ENCODE measurements around the gene CBR4.

DNA sequence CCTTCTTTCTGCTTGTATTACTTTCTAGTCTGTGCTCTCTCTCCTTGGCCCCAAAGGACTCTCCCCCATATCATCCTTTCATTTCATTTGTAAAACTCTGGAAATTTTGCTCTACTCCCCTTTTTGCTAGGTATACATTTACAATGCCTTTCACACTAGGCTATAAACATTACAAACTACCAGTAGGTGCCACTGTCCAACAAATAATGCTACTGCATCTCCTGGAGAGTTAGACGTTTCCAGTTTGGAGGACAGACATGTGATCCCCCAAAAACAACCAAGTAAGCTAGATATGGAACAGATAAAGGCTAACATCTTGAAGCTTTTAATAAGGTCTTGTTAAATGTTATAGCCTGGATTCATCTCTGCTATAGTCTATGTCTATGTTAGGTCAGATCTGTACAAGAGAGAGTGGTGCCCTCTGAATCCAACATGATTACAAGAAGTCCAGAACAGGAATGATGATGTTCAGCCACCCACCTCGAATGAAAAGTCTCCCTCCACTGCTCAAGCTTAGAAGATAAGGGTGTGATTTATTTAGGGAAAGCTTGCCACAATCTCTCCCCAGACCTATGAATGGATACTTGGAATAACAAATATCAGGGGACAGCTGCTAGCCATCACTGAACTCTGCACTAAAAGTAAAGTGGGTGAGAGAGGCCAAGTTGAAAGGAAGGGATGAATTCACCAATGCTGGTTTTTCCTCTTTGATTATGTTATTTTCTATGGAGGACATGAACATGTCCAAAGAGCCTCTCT lies 14.3 kb downstream of the CBR4 start:
- TF ChIP-seq POLR2A (IDR thresholded peaks at IDR 0.05) (no peak), POLR2AphosphoS5 (IDR thresholded peaks at IDR 0.05) (no peak)
- TF ChIP-seq, protein P1, sequence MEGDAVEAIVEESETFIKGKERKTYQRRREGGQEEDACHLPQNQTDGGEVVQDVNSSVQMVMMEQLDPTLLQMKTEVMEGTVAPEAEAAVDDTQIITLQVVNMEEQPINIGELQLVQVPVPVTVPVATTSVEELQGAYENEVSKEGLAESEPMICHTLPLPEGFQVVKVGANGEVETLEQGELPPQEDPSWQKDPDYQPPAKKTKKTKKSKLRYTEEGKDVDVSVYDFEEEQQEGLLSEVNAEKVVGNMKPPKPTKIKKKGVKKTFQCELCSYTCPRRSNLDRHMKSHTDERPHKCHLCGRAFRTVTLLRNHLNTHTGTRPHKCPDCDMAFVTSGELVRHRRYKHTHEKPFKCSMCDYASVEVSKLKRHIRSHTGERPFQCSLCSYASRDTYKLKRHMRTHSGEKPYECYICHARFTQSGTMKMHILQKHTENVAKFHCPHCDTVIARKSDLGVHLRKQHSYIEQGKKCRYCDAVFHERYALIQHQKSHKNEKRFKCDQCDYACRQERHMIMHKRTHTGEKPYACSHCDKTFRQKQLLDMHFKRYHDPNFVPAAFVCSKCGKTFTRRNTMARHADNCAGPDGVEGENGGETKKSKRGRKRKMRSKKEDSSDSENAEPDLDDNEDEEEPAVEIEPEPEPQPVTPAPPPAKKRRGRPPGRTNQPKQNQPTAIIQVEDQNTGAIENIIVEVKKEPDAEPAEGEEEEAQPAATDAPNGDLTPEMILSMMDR (IDR thresholded peaks at IDR 0.05 in 8 of 11, conservative IDR thresholded peaks at IDR 0.05 in 3 of 11), result no peak

Measured in spleen (tissue), 7 donors.